GM12878 (cell line): Measurements from ENCODE around the gene TMEM45A. TPM values are rescaled to one million over a fixed set of nuclear protein-coding genes. Genes with fewer than 3 reads are reported as not detected.
A peak's percentile ranks its signal among the peaks of the same experiment; 100 is the strongest.

Source experiments
- ATAC-seq: fragments of 200-7000 bp; cut with Tn5 transposase; 3 replicates; pipeline ENCODE4 v1.9.1; 2020; ENCODE audit warnings: mild to moderate bottlenecking, moderate library complexity
- BruUV-seq: library from RNA; stranded (reverse); fragments of 400-500 nt; replicated peaks from 2 replicates; lab custom pipeline; 2021; lab: Mats Ljungman, UMichigan
- CTCF ChIA-PET: fragments of 300-600 bp; sonication (Branson Sonifier 250); formaldehyde crosslinking; extraction: SDS; loops from one replicate; lab custom pipeline; 2021; ENCODE audit warnings: inconsistent platforms; lab: Yijun Ruan, JAX
- POLR2A ChIA-PET: fragments of 350-600 bp; formaldehyde crosslinking; extraction: SDS; loops from one replicate; lab custom pipeline; 2021; ENCODE audit warnings: inconsistent platforms; lab: Charles Lee
- RAD21 ChIA-PET: fragments of 300-600 bp; sonication (Branson Sonifier 250); formaldehyde crosslinking; loops from one replicate; lab custom pipeline; 2023; ENCODE audit warnings: antibody characterized with exemption; ENCODE audit not compliant: unreplicated experiment; lab: Charles Lee
- SMC1A ChIA-PET: fragments of 300-600 bp; sonication (Branson Sonifier 250); formaldehyde crosslinking; loops from one replicate; lab custom pipeline; 2023; ENCODE audit not compliant: unreplicated experiment, uncharacterized antibody; lab: Charles Lee
- DNase-seq: peaks from one replicate; pipeline ENCODE4 v3.0.0-alpha.2; 2011; ENCODE audit warnings: low read depth, low spot score
- FAIRE-seq: peaks from 3 replicates; lab custom pipeline; 2011; peaks lifted over from hg19 to GRCh38; lab: Jason Lieb, UNC
- H2AFZ ChIP-seq: 2 replicates; pipeline ENCODE4 v1.6.0; 2011; ENCODE audit warnings: low read depth, low read length, control low read depth; ENCODE audit not compliant: control insufficient read depth
- H3K27ac ChIP-seq: 2 replicates; pipeline ENCODE4 v1.5.1; 2011; ENCODE audit warnings: control low read depth; ENCODE audit not compliant: control insufficient read depth, insufficient read depth
- H3K27me3 ChIP-seq, 2 experiments: replicated peaks in 1 of 2; 2 replicates each; pipeline versions ENCODE4 v1.6.0 to v1.6.1; 2011; ENCODE audit warnings: low read length in 1 of 2; ENCODE audit not compliant: control insufficient read depth in 2 of 2, insufficient read depth in 2 of 2
- H3K36me3 ChIP-seq, 2 experiments: 2 replicates each; pipeline ENCODE4 v1.5.1; 2011; ENCODE audit warnings: low read length in 1 of 2; ENCODE audit not compliant: control insufficient read depth in 2 of 2, insufficient read depth in 2 of 2
- H3K4me1 ChIP-seq: 2 replicates; pipeline ENCODE4 v1.6.1; 2011; ENCODE audit warnings: mild to moderate bottlenecking, low read length, moderate library complexity, mixed read lengths; ENCODE audit not compliant: control insufficient read depth, insufficient read depth
- H3K4me2 ChIP-seq: 2 replicates; pipeline ENCODE4 v1.6.0; 2011; ENCODE audit warnings: control low read depth; ENCODE audit not compliant: control insufficient read depth, insufficient read depth
- H3K4me3 ChIP-seq: fragments of 200-600 bp; sonication (generic); 2 replicates; pipeline ENCODE4 v1.5.1; 2016
- H3K79me2 ChIP-seq: 2 replicates; pipeline ENCODE4 v1.6.0; 2011; ENCODE audit warnings: low read length; ENCODE audit not compliant: control insufficient read depth, insufficient read depth
- H3K9ac ChIP-seq: 2 replicates; pipeline ENCODE4 v1.8.0; 2011; ENCODE audit warnings: low read length, control low read depth, mixed read lengths; ENCODE audit not compliant: control insufficient read depth, insufficient read depth
- H3K9me3 ChIP-seq: replicated peaks from 3 replicates; pipeline ENCODE4 v1.5.1; 2011; ENCODE audit warnings: mild to moderate bottlenecking, low read length; ENCODE audit not compliant: control insufficient read depth, insufficient read depth
- H4K20me1 ChIP-seq: 2 replicates; pipeline ENCODE4 v1.6.0; 2011; ENCODE audit not compliant: control insufficient read depth, insufficient read depth
- CEBPZ ChIP-seq: fragments of 150-350 bp; IDR thresholded peaks from 2 replicates; pipeline ENCODE4 v1.6.1; 2016; ENCODE audit warnings: low read depth, low read length
- CHD2 ChIP-seq: IDR thresholded peaks from 2 replicates; pipeline ENCODE4 v1.6.1; 2011; ENCODE audit warnings: low read depth, low read length, improper control_type of control experiment, borderline replicate concordance
- GATAD2B ChIP-seq: fragments of 450-650 bp; conservative IDR thresholded peaks from 2 replicates; pipeline ENCODE4 v1.6.1; 2017; ENCODE audit warnings: low read depth, mild to moderate bottlenecking, moderate library complexity
- HDGF ChIP-seq: fragments of 450-650 bp; IDR thresholded peaks from 2 replicates; pipeline ENCODE4 v1.6.1; 2016; ENCODE audit warnings: antibody characterized with exemption
- PAX8 ChIP-seq: fragments of 450-650 bp; IDR thresholded peaks from 2 replicates; pipeline ENCODE4 v1.6.1; 2017; ENCODE audit warnings: mild to moderate bottlenecking, moderate library complexity
- PBX3 ChIP-seq: IDR thresholded peaks from 2 replicates; pipeline ENCODE4 v1.6.1; 2011; ENCODE audit warnings: mild to moderate bottlenecking, low read depth, low read length, moderate library complexity; ENCODE audit not compliant: insufficient replicate concordance
- SKIL ChIP-seq: fragments of 450-650 bp; IDR thresholded peaks from 2 replicates; pipeline ENCODE4 v1.6.1; 2017; ENCODE audit warnings: mild to moderate bottlenecking, low read depth, inconsistent platforms; ENCODE audit not compliant: poor library complexity, severe bottlenecking
- TCF3 ChIP-seq: IDR thresholded peaks from 2 replicates; pipeline ENCODE4 v1.6.1; 2012; ENCODE audit warnings: low read depth, mild to moderate bottlenecking, low read length, borderline replicate concordance; ENCODE audit not compliant: insufficient read depth
- ZNF274 ChIP-seq: IDR thresholded peaks from one replicate; pipeline ENCODE4 v1.8.0; 2011; ENCODE audit not compliant: insufficient read length, insufficient read depth
- WGBS: methylation state at CpG from one replicate; pipeline ENCODE4 v1.1.6; 2016; ENCODE audit warnings: low lambda C conversion rate; ENCODE audit not compliant: insufficient replicate concordance, insufficient coverage; ENCODE audit errors: missing lambda C conversion rate; 5-methylcytosine and 5-hydroxymethylcytosine counted together
- in situ Hi-C: fragments of 300-500 bp; cut with MboI; formaldehyde crosslinking; loops from 9 replicates; pipeline ENCODE4 v1.14.3; 2018; ENCODE audit warnings: mixed read lengths
- intact Hi-C: fragments of 100-400 bp; cut with micrococcal nuclease; formaldehyde crosslinking; loops from one replicate; pipeline ENCODE4 v1.14.2; 2022; ENCODE audit not compliant: unreplicated experiment
- polyA plus RNA-seq, 11 experiments: library from polyadenylated mRNA; depleted of rRNA in 4 of 11; unstranded in 6 of 11; stranded (reverse) in 5 of 11; fragments of >200 nt; fragmentation: Nextera tagmentation in 4 of 11; fragmentation: Illumina TruSeq in 1 of 11; extraction: Ambion mirVana in 4 of 11; extraction: Trizol in 1 of 11; gene quantifications; 1 replicate in 1 of 11; 2 replicates in 10 of 11; pipeline versions ENCODE4 v1.2.1 to v1.2.3, GENCODE V29; 2011 to 2016; ENCODE audit warnings: inconsistent platforms in 2 of 11, missing spikeins in 2 of 11, low read depth in 1 of 11
- total RNA-seq, 4 experiments: library from RNA; depleted of rRNA in 3 of 4; stranded (reverse); fragments of >200 nt in 3 of 4; fragmentation: Illumina TruSeq in 1 of 4; extraction: Trizol in 1 of 4; gene quantifications; 2 replicates each; pipeline versions ENCODE4 v1.2.1 to v1.2.3, GENCODE V29; 2013 to 2021

The TMEM45A gene
- total and polyA plus RNA-seq, 10 of the 15 experiments (the other 5 are each of a cell fraction or from before 2014, with no cell fraction given) = 0.34 to 5.3 (median 0.83) TPM

GRCh38 chr3:100546020-100546744 lies 53.8 kb downstream of the TMEM45A start (continued):
- TF ChIP-seq PAX8 (no peak), ZNF274 (no peak), SKIL (no peak)

- RAD21 ChIA-PET = interaction anchor here (0.7 kb wide), 1 partner anchor 85 kb away, joined by 4 read pairs; no protein-coding TSS in a partner anchor
- intact Hi-C loops (no loop called here), in situ Hi-C loops (no loop called here)
- ATAC-seq (peak; percentile 33; the same call in 2 of the 3 replicates), DNase-seq (no peak), FAIRE-seq (no peak)
- Histone ChIP-seq H3K4me2 (no peak overlapping the region), H2AFZ (no peak overlapping the region), H3K27me3 (no peaks in the 10 kb centered on the region), H3K4me3 (no peak overlapping the region), H3K9me3 (no peaks in the 10 kb centered on the region; the same call in 2 of the 3 replicates), H3K4me1 (no peaks in the 10 kb centered on the region), H3K27ac (no peak overlapping the region), H3K9ac (no peak overlapping the region), H4K20me1 (no peaks in the 10 kb centered on the region), H3K36me3 (no peaks in the 10 kb centered on the region), H3K79me2 (no peaks in the 10 kb centered on the region)
- CTCF ChIA-PET = no interaction called here
- 21% methylated on average over 2 of the region's 2 CpGs for WGBS
- POLR2A ChIA-PET = no interaction called here
- no TSS peak for BruUV-seq
- SMC1A ChIA-PET = interaction anchor here (1.4 kb wide), 1 partner anchor 10 kb away, joined by 5 read pairs; no protein-coding TSS in a partner anchor
- TF ChIP-seq TCF3 (no peak), CHD2 (no peak), HDGF (no peak), PBX3 (no peak), CEBPZ (no peak), GATAD2B (no peak)
Observed at GRCh38 chr3:100548053-100548452, 55.6 kb downstream of the TMEM45A start.
